ENCODE data around the gene B3GAT1. TPM values are rescaled to one million over a fixed set of nuclear protein-coding genes. Genes with fewer than 3 reads are reported as not detected.
"Not testable (repeated sequence)": the region's sequence is repeated elsewhere in the genome, so short reads cannot be mapped to it uniquely, and the experiment has no call there.

Gene B3GAT1
- total and polyA plus RNA-seq, 12 donors: 0.09 to 10.3 (median 2.1) TPM; not detected in 1

DNA sequence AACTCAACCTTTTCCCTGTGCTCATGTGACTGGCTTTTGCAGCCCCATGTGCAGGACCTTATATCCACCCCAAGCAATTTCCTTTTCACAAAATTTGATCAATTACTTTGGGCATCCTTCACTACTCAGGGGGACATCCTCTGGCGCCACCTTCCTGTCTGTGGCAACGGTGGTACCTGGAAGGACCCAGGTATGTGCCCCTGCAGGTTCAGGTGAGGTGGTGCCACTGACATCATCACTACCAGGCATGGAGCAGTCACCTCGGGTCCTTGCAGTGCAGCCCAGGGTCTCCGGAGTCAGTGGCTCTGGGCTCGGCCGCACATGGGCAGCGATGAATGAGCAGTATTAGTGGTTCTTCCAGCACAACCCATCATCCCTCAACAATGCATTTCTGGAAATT lies 37.7 kb upstream of the B3GAT1 start:
- TF ChIP-seq, protein P1, sequence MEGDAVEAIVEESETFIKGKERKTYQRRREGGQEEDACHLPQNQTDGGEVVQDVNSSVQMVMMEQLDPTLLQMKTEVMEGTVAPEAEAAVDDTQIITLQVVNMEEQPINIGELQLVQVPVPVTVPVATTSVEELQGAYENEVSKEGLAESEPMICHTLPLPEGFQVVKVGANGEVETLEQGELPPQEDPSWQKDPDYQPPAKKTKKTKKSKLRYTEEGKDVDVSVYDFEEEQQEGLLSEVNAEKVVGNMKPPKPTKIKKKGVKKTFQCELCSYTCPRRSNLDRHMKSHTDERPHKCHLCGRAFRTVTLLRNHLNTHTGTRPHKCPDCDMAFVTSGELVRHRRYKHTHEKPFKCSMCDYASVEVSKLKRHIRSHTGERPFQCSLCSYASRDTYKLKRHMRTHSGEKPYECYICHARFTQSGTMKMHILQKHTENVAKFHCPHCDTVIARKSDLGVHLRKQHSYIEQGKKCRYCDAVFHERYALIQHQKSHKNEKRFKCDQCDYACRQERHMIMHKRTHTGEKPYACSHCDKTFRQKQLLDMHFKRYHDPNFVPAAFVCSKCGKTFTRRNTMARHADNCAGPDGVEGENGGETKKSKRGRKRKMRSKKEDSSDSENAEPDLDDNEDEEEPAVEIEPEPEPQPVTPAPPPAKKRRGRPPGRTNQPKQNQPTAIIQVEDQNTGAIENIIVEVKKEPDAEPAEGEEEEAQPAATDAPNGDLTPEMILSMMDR (IDR thresholded peaks at IDR 0.05): no peak
- TF ChIP-seq POLR2A (IDR thresholded peaks at IDR 0.05): no peak
- H3K4me3 ChIP-seq: no peak overlapping the region
- H3K27me3 ChIP-seq: no peaks in the 10 kb centered on the region
- no peak overlapping the region for H3K27ac ChIP-seq
- H3K9me3 ChIP-seq (replicated peaks in 1 of 3): no peaks in the 10 kb centered on the region
- no peaks in the 10 kb centered on the region for H3K4me1 ChIP-seq (replicated peaks in 1 of 2)
- H3K36me3 ChIP-seq (replicated peaks in 1 of 2): no peaks in the 10 kb centered on the region
- 68 to 84% (median 74%) methylated on average over 5 to 7 of the region's 7 CpGs for WGBS, 4 donors
- intact Hi-C loops (cut with DNase I): no loop called here
- DNase-seq: no peak

DNA sequence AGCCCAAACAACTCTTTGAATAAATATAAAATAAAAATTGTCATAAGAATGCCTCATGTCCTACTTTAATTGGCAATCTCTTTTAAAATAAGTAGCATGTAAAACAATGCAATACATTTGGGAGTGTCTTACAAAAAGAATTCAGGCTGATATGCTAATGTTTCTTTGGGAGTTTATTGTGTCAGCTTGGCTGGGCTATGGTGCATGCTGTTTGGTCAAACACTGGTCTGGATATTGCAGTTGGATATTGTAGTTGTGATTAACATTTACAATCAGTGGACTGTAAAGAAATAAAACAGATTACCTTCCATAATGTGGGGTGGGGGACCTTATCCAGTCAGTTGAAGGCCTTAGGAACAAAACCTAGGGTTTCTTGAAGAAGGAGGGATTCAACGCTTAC lies 37.0 kb upstream of the B3GAT1 start:
- no peak overlapping the region for H3K4me3 ChIP-seq
- WGBS, 4 donors: 90 to 100% (median 94%) methylated on average over 1 of the region's 1 CpG
- TF ChIP-seq, protein P1 (IDR thresholded peaks at IDR 0.05): no peak
- TF ChIP-seq POLR2A (IDR thresholded peaks at IDR 0.05): no peak

DNA sequence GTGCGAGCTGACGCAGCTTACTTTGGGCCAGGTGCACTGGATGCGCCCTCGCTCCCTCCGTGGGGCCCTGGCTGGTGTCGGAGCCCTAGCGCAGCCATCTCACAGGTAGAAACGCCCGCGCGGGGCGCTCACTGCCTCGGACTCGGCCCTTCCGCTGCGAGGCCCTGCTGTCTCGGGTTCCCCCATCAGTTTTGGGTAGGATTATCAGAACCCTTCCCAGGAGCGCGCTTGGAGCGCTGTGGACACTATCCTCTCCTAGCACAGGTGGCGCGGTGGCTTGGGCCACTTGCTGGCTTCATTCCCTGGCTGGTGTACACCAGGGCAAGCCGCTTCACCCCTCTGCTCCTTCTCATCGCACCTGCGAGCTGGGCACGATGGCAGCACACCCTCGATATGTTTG lies 35.7 kb upstream of the B3GAT1 start:
- no peak for DNase-seq
- Histone ChIP-seq H3K36me3 (replicated peaks in 1 of 2) (no peaks in the 10 kb centered on the region), H3K27me3 (no peaks in the 10 kb centered on the region), H3K9me3 (replicated peaks in 1 of 3) (no peaks in the 10 kb centered on the region), H3K4me1 (replicated peaks in 1 of 2) (no peaks in the 10 kb centered on the region), H3K27ac (no peak overlapping the region), H3K4me3 (no peak overlapping the region)
- TF ChIP-seq, protein P1 (IDR thresholded peaks at IDR 0.05): no peak
- no peak for TF ChIP-seq POLR2A (IDR thresholded peaks at IDR 0.05)
- intact Hi-C loops (cut with DNase I): no loop called here
- 85 to 89% (median 87%) methylated on average over 24 to 27 of the region's 27 CpGs for WGBS, 4 donors

More for the DNA sequence above, 37.0 kb upstream of the B3GAT1 start:
- intact Hi-C loops (cut with DNase I): no loop called here
- DNase-seq: no peak
- Histone ChIP-seq H3K27me3 (no peaks in the 10 kb centered on the region), H3K36me3 (replicated peaks in 1 of 2) (no peaks in the 10 kb centered on the region), H3K27ac (no peak overlapping the region), H3K9me3 (replicated peaks in 1 of 3) (no peaks in the 10 kb centered on the region), H3K4me1 (replicated peaks in 1 of 2) (no peaks in the 10 kb centered on the region)

DNA sequence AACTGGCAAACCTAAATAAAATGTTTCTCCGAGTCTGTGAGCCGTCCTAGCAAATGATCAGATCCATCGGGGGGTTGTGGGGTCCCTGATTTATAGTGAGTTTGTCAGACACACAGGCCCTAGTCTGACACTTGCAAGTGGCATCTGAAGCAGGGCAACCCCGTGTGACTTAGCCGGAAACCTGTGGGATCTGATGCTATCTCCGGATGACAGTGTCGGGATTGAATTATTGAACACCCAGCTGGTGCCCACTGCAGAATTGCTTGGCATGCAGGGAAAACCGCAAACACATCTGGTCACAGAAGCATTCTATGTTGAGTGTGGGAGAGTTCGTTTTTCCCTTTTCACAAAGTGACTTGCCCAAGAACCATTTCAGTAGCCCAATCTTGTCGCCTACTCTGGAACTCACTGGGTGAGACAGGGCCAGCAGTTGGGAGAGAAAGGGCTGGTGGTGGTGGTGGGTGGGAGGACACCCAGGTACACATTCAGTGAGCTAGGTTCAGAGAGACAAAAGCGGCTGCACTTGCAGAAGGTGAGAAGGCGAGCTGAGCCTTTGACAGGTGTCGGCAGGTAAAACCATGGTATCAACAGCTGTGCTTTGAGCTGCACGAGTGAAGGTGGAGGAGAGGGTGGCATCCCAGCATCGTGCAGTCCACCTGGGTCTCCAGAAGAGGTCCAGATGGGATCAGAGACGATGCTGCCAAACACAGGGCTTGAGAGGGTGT lies 33.7 kb upstream of the B3GAT1 start:
- no peaks in the 10 kb centered on the region for H3K9me3 ChIP-seq (replicated peaks in 1 of 3)
- no peak for DNase-seq
- no peak overlapping the region for H3K27ac ChIP-seq
- H3K4me1 ChIP-seq (replicated peaks in 1 of 2): no peaks in the 10 kb centered on the region
- no peaks in the 10 kb centered on the region for H3K27me3 ChIP-seq
- intact Hi-C loops (cut with DNase I): no loop called here
- 70 to 84% (median 78%) methylated on average over 16 of the region's 16 CpGs for WGBS, 4 donors
- TF ChIP-seq POLR2A (IDR thresholded peaks at IDR 0.05): no peak
- TF ChIP-seq, protein P1 (IDR thresholded peaks at IDR 0.05): no peak
- H3K4me3 ChIP-seq: no peak overlapping the region
- no peaks in the 10 kb centered on the region for H3K36me3 ChIP-seq (replicated peaks in 1 of 2)

DNA sequence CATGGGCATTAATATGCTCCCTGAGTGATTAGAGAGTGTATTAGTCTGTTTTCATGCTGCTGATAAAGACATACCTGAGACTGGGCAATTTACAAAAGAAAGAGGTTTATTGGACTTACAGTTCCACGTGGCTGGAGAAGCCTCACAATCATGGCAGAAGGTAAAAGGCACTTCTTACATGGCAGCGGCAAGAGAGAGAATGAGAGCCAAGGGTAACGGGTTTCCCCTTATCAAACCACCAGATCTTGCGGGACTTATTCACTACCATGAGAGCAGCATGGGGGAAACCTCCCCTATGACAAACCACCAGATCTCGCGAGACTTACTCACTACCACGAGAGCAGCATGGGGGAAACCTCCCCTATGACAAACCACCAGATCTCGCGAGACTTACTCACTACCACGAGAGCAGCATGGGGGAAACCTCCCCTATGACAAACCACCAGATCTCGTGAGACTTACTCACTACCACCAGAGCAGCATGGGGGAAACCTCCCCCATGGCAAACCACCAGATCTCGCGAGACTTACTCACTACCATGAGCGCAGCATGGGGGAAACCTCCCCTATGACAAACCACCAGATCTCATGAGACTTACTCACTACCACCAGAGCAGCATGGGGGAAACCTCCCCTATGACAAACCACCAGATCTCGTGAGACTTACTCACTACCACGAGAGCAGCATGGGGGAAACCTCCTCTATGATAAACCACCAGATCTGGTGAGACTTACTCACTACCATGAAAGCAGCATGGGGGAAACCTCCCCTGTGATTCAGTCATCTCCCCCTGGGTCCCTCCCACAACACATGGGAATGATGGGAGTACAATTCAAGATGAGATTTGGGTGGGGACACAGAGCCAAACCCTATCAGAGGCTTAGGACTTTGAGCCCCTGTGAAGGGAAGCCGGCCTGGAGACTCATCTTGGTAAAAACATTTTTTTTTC lies 32.4 kb upstream of the B3GAT1 start:
- DNase-seq; H3K4me3 ChIP-seq; intact Hi-C loops (cut with DNase I): not testable (repeated sequence)

More for the DNA sequence above, 32.4 kb upstream of the B3GAT1 start:
- H3K4me1 ChIP-seq (replicated peaks in 1 of 2); H3K9me3 ChIP-seq (replicated peaks in 1 of 3); H3K36me3 ChIP-seq (replicated peaks in 1 of 2); H3K27me3 ChIP-seq; H3K27ac ChIP-seq: not testable (repeated sequence)
- WGBS, 4 donors: 73 to 84% (median 78%) methylated on average over 15 to 17 of the region's 17 CpGs

Data from adrenal gland (tissue), 12 donors.